Measurements from ENCODE around the gene SUPT3H.

Gene SUPT3H

DNA sequence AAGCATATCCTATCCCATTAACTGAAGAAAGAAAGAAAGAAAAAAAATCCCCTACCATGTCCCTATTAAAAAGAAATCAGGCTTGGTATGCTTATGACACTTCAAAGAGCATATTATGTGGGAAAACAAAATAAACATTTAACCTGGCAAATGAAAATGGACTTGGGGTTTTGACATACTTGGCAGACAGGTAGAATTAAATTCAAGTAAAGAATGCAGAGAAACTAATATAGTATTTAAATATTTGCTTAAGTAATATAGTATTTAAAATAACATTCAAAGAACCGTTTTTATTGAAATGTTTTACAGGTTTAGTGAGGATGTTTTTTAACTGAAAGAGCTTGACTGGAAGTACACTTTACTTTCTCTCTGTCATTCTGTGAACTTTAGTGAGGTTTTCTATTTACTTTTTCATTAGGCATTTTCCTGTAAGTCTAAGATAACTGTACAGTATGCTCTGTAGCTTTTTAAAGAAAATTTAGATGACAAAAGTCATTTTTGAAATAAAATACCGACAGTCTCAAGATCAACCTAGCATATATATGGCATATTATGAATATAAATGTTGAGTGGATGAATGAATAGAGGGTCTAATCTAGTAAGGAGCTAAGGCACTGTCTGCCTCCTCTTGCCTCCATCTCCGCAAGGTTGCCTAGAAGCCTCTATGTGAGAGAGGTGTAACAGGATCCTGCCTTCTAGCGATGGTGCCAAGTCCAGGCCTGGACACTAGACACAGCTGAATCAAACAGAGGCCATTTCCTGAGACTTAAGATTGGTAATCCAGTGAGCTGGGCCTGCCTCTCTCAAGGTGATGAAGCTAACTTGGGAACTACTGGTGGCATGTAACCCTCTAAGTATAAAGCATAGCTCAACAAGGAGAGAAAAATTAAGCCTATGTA lies 394.0 kb downstream of the SUPT3H start:
- DNase-seq: no peak

- no peak for DNase-seq
Observed at GRCh38 chr6:44980841-44981240, 396.9 kb downstream of the SUPT3H start.

- peak; percentile 77 for DNase-seq
Observed at GRCh38 chr6:44976677-44977641, 400.8 kb downstream of the SUPT3H start.

DNA sequence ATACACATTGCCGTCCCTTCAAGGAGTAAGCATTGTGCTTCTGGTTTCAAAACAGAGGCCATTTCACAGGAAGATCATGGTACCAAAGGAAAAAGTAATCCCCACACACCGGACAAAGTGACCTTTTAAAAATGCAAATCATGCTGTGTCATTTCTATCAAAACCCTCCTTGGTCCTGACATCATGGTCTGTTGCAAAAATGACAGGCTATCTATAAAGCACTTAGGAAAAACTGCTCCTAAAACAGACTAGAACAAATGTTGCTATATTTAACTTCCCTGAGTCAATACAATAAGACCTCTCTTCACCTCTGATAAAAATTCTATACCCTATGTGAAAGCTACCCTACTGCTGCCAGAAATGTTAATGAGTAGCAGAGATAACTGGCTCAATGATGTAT lies 403.2 kb downstream of the SUPT3H start:
- peak; percentile 69 for DNase-seq

DNA sequence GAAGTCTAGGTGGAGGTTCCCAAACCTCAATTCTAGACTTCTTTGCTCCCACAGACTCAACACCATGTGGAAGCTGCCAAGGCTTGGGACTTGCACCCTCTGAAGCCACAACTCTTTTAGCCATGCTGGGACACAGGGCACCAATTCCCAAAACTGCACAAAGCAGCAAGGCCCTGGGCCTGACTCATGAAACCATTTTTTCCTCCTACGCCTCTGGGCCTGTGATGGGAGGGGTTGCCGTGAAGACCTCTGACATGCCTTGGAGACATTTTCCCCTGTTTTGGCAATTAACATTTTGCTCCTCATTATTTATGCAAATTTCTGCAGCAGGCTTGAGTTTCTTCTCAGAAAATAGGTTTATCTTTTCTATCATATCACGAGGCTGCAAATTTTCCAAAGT lies 405.0 kb downstream of the SUPT3H start:
- DNase-seq: peak; percentile 41

DNA sequence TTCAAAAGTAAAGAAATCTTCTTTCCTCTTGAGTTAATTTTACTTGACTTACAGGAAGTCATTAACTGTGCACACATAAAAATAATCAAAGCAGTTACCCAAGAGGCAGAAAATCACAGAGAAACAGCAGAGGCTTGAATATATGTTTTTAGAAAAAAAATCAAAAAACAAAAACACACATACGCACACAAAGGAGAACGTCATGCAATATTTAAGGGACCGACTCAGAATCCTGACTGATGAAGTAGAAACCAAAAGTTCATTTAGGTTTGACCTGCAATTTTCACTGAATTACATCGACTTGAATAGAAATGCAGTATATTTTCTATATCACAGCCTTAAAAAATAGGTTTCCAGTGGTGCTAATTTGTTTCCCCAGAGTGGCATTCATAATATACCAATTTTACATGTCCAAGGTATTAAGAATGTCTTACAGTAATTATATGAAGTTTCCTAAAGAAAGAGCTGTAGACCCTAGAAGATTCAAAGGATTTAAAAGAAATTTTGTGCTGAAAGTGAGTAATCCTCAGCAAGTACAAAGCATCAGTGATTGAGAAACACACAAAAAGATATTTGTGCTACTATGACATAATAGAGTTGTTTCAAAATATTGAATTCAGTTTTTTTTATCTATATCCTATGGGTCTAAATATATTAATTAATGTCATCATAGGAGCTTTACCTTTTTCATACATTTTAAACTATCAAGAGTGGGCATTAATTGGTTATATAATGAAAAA lies 408.1 kb downstream of the SUPT3H start:
- DNase-seq: no peak

DNA sequence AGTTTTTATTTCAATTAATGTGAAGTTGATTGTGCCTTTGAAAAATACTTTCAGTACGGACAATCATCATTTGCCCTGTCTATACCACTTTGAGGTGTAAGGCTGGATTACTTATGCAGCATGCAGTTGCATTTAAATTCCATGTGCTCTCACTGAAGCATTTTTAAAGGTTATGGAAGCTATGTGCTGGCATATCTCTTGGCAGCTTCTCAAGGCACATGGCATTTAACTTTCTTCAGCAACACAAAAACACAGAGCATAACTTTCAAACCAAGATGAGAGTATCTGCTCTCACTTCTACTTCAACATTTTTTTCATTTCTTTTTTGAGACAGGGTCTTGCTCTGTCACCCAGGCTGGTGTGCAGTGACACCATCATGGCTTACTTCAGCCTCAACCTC lies 410.3 kb downstream of the SUPT3H start:
- DNase-seq: peak; percentile 63

- DNase-seq: peak; percentile 97
Observed at GRCh38 chr6:44966449-44967092, 411.2 kb downstream of the SUPT3H start.

DNA sequence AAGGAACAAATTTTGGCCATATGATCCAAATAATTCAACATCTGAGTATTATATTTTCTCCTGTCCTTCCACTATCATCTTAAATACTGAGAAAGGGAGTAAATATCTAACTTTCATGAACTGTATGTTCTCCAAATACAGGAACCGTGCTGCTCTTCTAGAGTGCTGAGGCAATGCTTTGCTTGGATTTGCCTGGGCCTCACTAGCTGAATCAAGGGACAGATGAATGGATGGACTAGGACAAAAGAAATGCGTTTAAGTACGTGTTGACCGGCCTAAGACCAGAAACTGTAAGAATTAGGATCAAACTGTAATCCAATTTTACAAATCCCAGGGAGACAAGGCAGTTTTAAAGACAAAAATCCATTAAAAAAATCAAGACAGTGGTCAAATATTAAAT lies 412.0 kb downstream of the SUPT3H start:
- DNase-seq: no peak

DNA sequence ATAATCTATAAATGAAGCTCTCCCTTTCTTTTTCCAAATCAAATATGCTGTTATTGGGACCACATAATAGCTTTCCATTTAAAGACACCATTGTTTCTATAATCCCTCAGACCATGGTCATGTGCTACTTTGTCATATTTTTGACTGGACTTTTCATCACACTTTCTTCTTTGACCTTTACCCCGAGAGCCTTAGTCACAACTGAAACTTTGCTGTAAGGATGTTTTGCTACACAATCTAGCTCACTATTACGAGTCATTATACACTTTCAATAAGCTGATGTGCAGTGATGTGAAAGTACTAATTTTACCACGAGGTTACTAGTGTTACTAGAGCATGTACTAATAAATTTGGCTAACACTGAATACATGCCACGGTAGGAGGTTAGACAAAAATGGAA lies 416.8 kb downstream of the SUPT3H start:
- DNase-seq: no peak

GRCh38 chr6:44959651-44960050 lies 418.1 kb downstream of the SUPT3H start:
- no peak for DNase-seq

GRCh38 chr6:44957156-44957555 lies 420.6 kb downstream of the SUPT3H start:
- no peak for DNase-seq

- no peak for DNase-seq
Observed at GRCh38 chr6:44956396-44956795, 421.3 kb downstream of the SUPT3H start.

- DNase-seq: no peak
Observed at GRCh38 chr6:44955145-44955544, 422.6 kb downstream of the SUPT3H start.

DNA sequence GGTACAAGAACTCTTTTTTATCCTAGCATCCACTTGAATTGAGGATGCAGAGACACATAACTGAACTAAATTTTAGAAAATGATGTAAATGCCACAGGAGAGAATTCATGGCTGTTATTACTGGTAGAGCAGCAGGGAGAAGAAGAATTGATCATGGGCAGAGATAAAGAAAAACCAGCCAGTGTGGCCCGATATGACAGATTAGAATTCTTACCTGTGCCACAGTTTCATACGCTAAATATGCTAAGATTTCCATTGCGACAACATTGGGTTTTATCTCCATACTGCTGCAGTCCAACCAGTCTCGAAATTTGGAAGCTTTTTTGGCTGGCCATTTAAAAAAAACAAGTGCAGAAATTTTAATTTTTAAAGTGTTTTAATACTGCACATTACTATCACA lies 423.5 kb downstream of the SUPT3H start:
- DNase-seq: no peak

- no peak for DNase-seq
Observed at GRCh38 chr6:44951253-44951747, 426.4 kb downstream of the SUPT3H start.

- DNase-seq: peak; percentile 30
Observed at GRCh38 chr6:44949596-44950201, 428.0 kb downstream of the SUPT3H start.

GRCh38 chr6:44943541-44943940 lies 434.2 kb downstream of the SUPT3H start:
- no peak for DNase-seq

DNA sequence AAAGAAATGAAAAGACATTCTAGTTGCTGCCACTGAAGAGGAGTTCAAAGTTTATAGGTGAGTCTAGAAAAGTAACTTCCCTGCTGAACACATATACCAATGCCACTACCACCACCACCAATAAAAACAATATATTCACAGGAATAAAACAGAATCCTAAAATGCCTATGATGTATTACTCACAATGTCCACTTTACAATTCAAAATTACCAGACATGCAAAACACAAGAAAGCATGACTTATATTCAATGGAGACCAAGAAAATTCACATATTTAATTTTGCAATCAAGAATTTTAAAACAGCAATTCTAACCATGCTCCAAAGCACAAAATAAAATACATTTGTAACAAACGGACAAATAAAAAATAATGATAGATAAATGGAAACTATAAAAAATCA lies 434.9 kb downstream of the SUPT3H start:
- DNase-seq: no peak

GRCh38 chr6:44942201-44942600 lies 435.5 kb downstream of the SUPT3H start:
- DNase-seq: no peak

DNA sequence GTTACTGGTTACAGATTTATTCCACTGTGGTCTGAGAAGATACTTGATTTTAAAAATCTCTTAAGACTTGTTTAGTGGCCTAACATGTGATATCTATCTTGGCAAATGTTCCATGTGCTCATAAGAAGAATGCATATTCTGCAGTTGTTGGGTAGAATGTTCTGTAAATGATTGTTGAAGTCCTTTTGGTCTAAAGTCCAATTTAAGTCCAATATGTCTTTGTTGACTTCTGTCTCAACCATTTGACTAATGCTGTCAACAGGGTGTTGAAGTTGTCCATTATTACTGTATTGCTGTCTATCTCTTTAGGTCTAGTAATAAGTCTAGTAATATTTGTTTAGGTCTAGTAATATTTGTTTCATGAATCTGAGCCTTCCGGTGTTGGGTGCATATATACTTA lies 437.4 kb downstream of the SUPT3H start:
- no peak for DNase-seq
